HG02763 (cell line): ENCODE measurements around the gene PLEKHA6.
"Not testable (repeated sequence)": the region's sequence is repeated elsewhere in the genome, so short reads cannot be mapped to it uniquely, and the experiment has no call there.

ENCODE experiments used
- ATAC-seq: cut with Tn5 transposase; IDR thresholded peaks from one replicate; pipeline ENCODE4 v1.9.1; 2021; ENCODE audit warnings: mild to moderate bottlenecking, moderate library complexity; ENCODE audit not compliant: unreplicated experiment

Gene PLEKHA6

DNA sequence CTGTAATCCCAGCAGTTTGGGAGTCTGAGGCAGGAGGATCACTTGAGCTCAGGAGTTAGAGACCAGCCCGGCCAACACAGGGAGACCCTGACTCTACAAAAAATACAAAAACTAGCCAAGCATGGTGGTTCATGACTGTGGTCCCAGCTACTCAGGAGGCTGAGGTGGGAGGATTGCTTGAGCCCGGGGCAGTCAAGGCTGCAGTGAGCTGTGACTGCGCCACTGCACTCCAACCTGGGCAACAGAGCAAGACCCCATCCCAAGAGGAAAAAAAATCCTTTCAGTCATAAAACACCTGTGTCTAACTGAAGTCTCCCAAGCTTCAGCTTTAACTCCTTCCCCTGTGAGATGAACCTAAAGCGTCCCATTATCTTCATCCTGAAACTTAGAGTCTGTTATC is 112.9 kb downstream of the PLEKHA6 start:
- no peak for ATAC-seq

GRCh38 chr1:204242920-204243319 is 116.8 kb downstream of the PLEKHA6 start:
- no peak for ATAC-seq

DNA sequence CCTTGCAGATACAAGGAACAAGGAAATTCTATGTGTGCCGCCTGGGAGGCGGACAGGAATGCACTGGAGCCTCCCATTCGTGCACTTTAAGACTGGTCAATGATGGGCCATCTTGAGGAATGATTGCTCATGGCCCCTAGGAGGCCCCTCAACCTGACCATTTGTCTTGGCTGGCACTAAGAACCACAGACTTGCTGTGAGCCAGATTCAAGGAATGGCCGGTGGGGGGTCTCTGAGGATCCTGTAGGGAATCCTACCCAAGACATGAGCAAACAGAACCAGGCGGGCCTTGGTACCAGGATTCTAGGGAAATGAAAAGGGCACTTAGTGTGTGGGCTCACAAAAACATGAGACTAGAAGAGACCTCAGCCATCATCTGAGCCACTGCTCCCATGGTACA is 117.8 kb downstream of the PLEKHA6 start:
- ATAC-seq, result no peak

DNA sequence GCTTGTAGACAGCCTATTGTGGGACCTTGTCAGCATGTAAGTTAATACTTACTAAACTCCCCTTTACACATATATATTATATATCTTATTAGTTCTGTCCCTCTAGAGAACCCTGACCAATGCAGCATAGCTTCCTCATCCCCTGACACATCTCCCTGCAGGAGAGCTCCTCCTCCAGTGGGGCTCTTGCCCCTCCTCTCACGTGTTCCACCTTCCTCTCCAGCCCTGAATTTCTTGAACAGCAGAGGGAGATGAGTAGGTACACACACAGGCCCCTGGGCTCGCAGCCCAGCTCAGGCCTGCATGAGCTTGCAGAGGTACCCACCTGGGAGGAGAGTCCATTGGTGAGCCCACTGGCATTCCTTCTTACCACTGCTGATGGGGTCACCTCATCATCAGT is 118.7 kb downstream of the PLEKHA6 start:
- ATAC-seq, result no peak

GRCh38 chr1:204240233-204240632 is 119.5 kb downstream of the PLEKHA6 start:
- no peak for ATAC-seq

DNA sequence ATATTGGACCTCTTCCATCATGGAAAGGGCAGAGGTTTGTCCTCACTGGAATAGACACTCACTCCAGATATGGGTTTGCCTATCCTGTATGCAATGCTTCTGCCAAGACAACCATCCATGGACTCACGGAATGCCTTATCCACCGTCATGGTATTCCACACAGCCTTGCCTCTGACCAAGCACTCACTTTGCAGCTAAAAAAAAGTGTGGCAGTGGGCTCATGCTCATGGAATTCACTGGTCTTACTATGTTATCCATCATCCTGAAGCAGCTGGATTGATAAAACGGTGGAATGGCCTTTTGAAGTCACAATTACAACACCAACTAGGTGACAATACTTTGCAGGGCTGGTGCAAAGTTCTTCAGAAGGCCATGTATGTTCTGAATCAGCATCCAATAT is 120.3 kb downstream of the PLEKHA6 start:
- not testable (repeated sequence) for ATAC-seq

DNA sequence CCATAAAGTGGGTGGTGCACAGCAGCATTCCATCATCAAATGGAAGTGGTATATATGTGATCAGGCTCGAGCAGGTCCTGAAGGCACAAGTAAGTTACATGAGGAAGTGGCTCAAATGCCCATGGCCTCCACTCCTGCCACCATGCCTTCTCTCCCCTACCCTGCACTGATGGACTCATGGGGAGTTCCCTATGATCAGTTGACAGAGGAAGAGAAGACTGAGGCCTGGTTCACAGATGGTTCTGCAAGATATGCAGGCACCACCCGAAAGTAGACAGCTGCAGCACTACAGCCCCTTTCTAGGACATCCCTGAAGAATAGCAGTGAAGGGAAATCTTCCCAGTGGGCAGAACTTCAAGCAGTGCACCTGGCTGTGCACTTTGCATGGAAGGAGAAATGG is 121.2 kb downstream of the PLEKHA6 start:
- ATAC-seq, result not testable (repeated sequence)

GRCh38 chr1:204237515-204237914 is 122.2 kb downstream of the PLEKHA6 start:
- ATAC-seq, result not testable (repeated sequence)

GRCh38 chr1:204232526-204232925 is 127.2 kb downstream of the PLEKHA6 start:
- ATAC-seq, result no peak

- no peak for ATAC-seq
These were observed 129.5 kb downstream of the PLEKHA6 start for GRCh38 chr1:204230211-204230610.

- no peak for ATAC-seq
These were observed 130.8 kb downstream of the PLEKHA6 start for GRCh38 chr1:204228896-204229295.

GRCh38 chr1:204227996-204228785 is 131.5 kb downstream of the PLEKHA6 start:
- ATAC-seq, result no peak

DNA sequence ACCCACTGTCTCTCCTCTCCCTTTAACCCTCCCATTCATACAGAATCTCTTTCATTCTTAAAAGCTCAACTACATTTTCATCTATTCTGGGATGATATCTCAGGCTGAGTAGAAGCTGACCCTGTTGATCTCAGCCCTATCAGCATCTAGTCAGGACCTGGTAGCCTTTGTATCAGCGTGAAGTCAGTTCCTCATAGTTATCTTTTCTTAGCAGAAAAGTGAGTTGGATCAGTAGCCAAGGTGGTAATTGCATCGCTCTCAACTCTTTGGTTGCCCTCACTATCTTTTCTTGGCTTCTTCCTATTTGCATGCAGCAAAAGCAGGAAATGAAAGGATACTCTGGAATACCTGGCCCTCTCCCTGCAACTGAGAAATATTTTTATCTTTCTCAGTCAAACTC is 132.4 kb downstream of the PLEKHA6 start:
- no peak for ATAC-seq

GRCh38 chr1:204225841-204226735 is 133.6 kb downstream of the PLEKHA6 start:
- no peak for ATAC-seq

GRCh38 chr1:204224655-204225054 is 135.1 kb downstream of the PLEKHA6 start:
- no peak for ATAC-seq

GRCh38 chr1:204223129-204223860 is 136.4 kb downstream of the PLEKHA6 start:
- no peak for ATAC-seq

GRCh38 chr1:204222764-204223055 is 137.0 kb downstream of the PLEKHA6 start:
- no peak for ATAC-seq

GRCh38 chr1:204222006-204222763 is 137.5 kb downstream of the PLEKHA6 start:
- no peak for ATAC-seq

GRCh38 chr1:204221271-204221670 is 138.5 kb downstream of the PLEKHA6 start:
- no peak for ATAC-seq

GRCh38 chr1:204219971-204220616 is 139.6 kb downstream of the PLEKHA6 start:
- ATAC-seq, result no peak
